Activated naive CD8-positive, alpha-beta T cell treated with anti-CD3 and anti-CD28 coated beads, Interleukin-2, amount 10 ng/mL, durations not matched to agents 7 days and 5 days (primary cell): Measurements from ENCODE around the gene SMG6. TPM values are rescaled to one million over a fixed set of nuclear protein-coding genes. Genes with fewer than 3 reads are reported as not detected.

ENCODE experiments used
- ATAC-seq: fragments of 150-1000 bp; cut with Tn5 transposase; one replicate; pipeline ENCODE4 v1.10.0; 2021; ENCODE audit warnings: low read depth, moderate library complexity
- POLR2A ChIA-PET: fragments of 350-600 bp; sonication (Branson Sonifier 250); formaldehyde crosslinking; loops from one replicate; lab custom pipeline; 2021; ENCODE audit warnings: antibody characterized with exemption; lab: Charles Lee
- DNase-seq: peaks from one replicate; pipeline ENCODE4 v3.0.0; 2021
- H3K27ac Mint-ChIP-seq: one replicate; pipeline ENCODE4 v1.8.0; 2022; ENCODE audit warnings: mild to moderate bottlenecking, mixed read lengths
- H3K27me3 Mint-ChIP-seq: one replicate; pipeline ENCODE4 v1.8.0; 2022; ENCODE audit warnings: mild to moderate bottlenecking, moderate library complexity, mixed read lengths
- H3K36me3 Mint-ChIP-seq: one replicate; pipeline ENCODE4 v1.8.0; 2021; ENCODE audit warnings: mild to moderate bottlenecking, mixed read lengths
- H3K4me1 Mint-ChIP-seq: one replicate; pipeline ENCODE4 v1.8.0; 2021; ENCODE audit warnings: mixed read lengths
- H3K4me3 Mint-ChIP-seq: one replicate; pipeline ENCODE4 v1.8.0; 2022; ENCODE audit warnings: mild to moderate bottlenecking, moderate library complexity, mixed read lengths
- H3K9me3 Mint-ChIP-seq: one replicate; pipeline ENCODE4 v1.8.0; 2021; ENCODE audit warnings: mixed read lengths
- total RNA-seq, 2 experiments: library from RNA; stranded (reverse); gene quantifications; one replicate each; pipeline ENCODE4 v1.2.3, GENCODE V29; 2021

The SMG6 gene
- total RNA-seq, 2 experiments from 2014 or later = 48.5 to 58.3 TPM

- H3K27ac Mint-ChIP-seq = no peak overlapping the region
- no peak overlapping the region for H3K4me3 Mint-ChIP-seq
- peaks cover 51% of the 10 kb centered on the region for H3K4me1 Mint-ChIP-seq
- no peaks in the 10 kb centered on the region for H3K27me3 Mint-ChIP-seq
- POLR2A ChIA-PET = interaction anchor here (1.1 kb wide), 1 partner anchor 16 kb away, joined by 6 read pairs; no protein-coding TSS in a partner anchor
- DNase-seq = no peak
- no peak for ATAC-seq
- H3K9me3 Mint-ChIP-seq = no peaks in the 10 kb centered on the region
- H3K36me3 Mint-ChIP-seq = peaks cover 42% of the 10 kb centered on the region
Observed at GRCh38 chr17:2198927-2199326, 104.7 kb downstream of the SMG6 start.

- POLR2A ChIA-PET = no interaction called here
- peaks cover 48% of the 10 kb centered on the region for H3K4me1 Mint-ChIP-seq
- H3K36me3 Mint-ChIP-seq = peaks cover 47% of the 10 kb centered on the region
- DNase-seq (no peak), ATAC-seq (no peak)
- H3K27me3 Mint-ChIP-seq = no peaks in the 10 kb centered on the region
- H3K27ac Mint-ChIP-seq = no peak overlapping the region
- no peak overlapping the region for H3K4me3 Mint-ChIP-seq
- no peaks in the 10 kb centered on the region for H3K9me3 Mint-ChIP-seq
Observed at GRCh38 chr17:2197271-2197670, 106.3 kb downstream of the SMG6 start.

GRCh38 chr17:2195729-2196128, 107.9 kb downstream of the SMG6 start:
- Mint-ChIP-seq H3K27ac (no peak overlapping the region), H3K4me3 (no peak overlapping the region), H3K36me3 (peaks cover 38% of the 10 kb centered on the region), H3K9me3 (no peaks in the 10 kb centered on the region), H3K4me1 (peaks cover 50% of the 10 kb centered on the region), H3K27me3 (no peaks in the 10 kb centered on the region)
- ATAC-seq (no peak), DNase-seq (no peak)
- POLR2A ChIA-PET = interaction anchor here (1.0 kb wide), 1 partner anchor 109 kb away, joined by 3 read pairs; no protein-coding TSS in a partner anchor

DNA sequence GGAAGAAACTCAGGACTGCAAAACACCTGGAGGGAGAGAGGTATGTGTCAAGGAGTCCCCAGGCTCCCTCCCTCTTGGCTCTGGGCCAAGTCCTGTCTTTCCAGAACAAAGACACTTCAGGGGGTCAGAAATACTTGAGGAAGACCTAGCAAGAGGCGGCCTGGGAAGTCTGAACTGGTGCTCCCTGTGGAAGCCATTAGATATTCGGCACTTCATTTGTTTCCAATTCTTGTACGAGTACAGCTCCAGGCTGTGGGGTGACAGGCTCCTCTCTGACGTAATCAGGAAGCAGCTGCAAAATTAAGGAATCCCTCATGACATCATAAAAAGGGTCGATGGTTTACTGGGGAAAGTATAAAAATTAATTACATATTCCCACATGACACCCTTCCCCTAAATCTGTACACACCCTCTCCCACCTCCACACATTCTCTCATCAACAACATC, 108.7 kb downstream of the SMG6 start:
- POLR2A ChIA-PET = interaction anchor here (1.0 kb wide), 1 partner anchor 108 kb away, joined by 3 read pairs; no protein-coding TSS in a partner anchor
- no peaks in the 10 kb centered on the region for H3K27me3 Mint-ChIP-seq
- H3K27ac Mint-ChIP-seq = peak overlapping the region; percentile 17
- no peak for ATAC-seq
- peaks cover 37% of the 10 kb centered on the region for H3K36me3 Mint-ChIP-seq
- no peak for DNase-seq
- peaks cover 56% of the 10 kb centered on the region for H3K4me1 Mint-ChIP-seq
- no peaks in the 10 kb centered on the region for H3K9me3 Mint-ChIP-seq
- H3K4me3 Mint-ChIP-seq = no peak overlapping the region

DNA sequence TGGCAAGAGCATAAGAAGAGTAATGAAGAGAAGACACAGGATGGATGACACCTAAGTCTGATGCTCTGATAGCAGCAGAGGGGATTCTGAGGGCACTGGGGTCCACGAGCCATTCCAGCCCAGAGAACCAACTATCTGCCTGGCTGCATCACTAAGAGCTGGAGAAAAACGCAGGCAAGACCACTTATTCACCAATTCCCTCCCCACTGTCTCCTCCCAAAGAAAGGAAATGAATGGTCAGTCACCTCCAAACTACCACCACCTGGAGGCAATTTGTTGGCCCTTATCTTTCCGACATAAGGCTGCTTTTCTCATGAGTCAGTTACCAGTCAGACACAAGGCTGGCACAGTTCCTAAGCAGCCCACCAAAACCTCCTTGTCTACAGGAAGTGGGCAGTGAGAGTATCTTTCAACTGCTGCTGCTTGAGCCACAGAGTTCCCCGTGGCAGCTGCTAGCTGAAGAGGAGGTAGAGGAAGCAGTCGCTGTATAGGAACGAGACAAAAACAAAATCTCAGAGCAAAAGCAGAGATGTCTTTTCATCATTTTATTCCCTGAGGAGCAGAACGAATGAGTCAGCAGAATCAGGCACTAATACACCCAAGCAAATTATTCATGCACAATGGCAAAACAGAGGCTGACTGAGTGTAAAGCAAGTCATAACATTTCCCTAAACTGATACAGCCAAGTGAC, 111.1 kb downstream of the SMG6 start:
- Mint-ChIP-seq H3K27me3 (no peaks in the 10 kb centered on the region), H3K36me3 (peaks cover 39% of the 10 kb centered on the region), H3K4me1 (peaks cover 62% of the 10 kb centered on the region), H3K9me3 (no peaks in the 10 kb centered on the region), H3K27ac (peak overlapping the region; percentile 86), H3K4me3 (peak overlapping the region; percentile 76)
- ATAC-seq (peak; percentile 90), DNase-seq (no peak)
- POLR2A ChIA-PET = interaction anchor here (1.3 kb wide), 1 partner anchor 24 kb away, joined by 3 read pairs; no protein-coding TSS in a partner anchor

- Mint-ChIP-seq H3K9me3 (no peaks in the 10 kb centered on the region), H3K36me3 (peaks cover 43% of the 10 kb centered on the region), H3K27ac (no peak overlapping the region), H3K4me1 (peaks cover 60% of the 10 kb centered on the region), H3K27me3 (no peaks in the 10 kb centered on the region), H3K4me3 (peak overlapping the region; percentile 76)
- POLR2A ChIA-PET = interaction anchor here (1.3 kb wide), 1 partner anchor 24 kb away, joined by 3 read pairs; no protein-coding TSS in a partner anchor
- DNase-seq (no peak), ATAC-seq (no peak)
Observed at GRCh38 chr17:2191785-2192184, 111.8 kb downstream of the SMG6 start.

GRCh38 chr17:2191227-2191626, 112.4 kb downstream of the SMG6 start:
- H3K27ac Mint-ChIP-seq = no peak overlapping the region
- H3K27me3 Mint-ChIP-seq = no peaks in the 10 kb centered on the region
- POLR2A ChIA-PET = no interaction called here
- peaks cover 58% of the 10 kb centered on the region for H3K4me1 Mint-ChIP-seq
- no peaks in the 10 kb centered on the region for H3K9me3 Mint-ChIP-seq
- H3K36me3 Mint-ChIP-seq = peaks cover 45% of the 10 kb centered on the region
- H3K4me3 Mint-ChIP-seq = no peak overlapping the region
- ATAC-seq = no peak
- DNase-seq = no peak

DNA sequence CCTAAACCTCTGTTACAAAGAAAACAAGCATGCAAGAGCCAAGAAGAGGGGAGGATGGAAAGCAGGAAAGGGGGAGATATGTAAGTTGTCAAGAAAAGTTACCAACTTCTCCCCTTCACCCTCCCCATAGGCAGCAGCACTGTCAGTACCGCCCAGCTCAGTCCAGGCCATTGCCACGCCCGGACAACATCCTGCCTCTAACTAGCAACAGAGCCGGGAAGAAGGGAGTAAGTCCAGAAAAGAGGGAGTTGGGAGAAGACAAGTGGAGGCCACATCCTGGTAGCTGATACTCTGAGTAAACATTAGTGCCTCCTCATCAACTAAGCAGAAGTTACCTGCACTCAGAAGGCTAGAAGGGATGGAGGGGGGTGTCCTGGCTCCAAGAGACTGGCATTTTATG, 113.6 kb downstream of the SMG6 start:
- ATAC-seq (no peak), DNase-seq (no peak)
- Mint-ChIP-seq H3K9me3 (no peaks in the 10 kb centered on the region), H3K27me3 (no peaks in the 10 kb centered on the region), H3K36me3 (peaks cover 47% of the 10 kb centered on the region), H3K4me1 (peaks cover 54% of the 10 kb centered on the region), H3K27ac (peak overlapping the region; percentile 27), H3K4me3 (no peak overlapping the region)
- POLR2A ChIA-PET = no interaction called here

- POLR2A ChIA-PET = no interaction called here
- no peak for DNase-seq
- Mint-ChIP-seq H3K27ac (no peak overlapping the region), H3K9me3 (no peaks in the 10 kb centered on the region), H3K4me1 (peaks cover 53% of the 10 kb centered on the region), H3K27me3 (no peaks in the 10 kb centered on the region), H3K36me3 (peaks cover 40% of the 10 kb centered on the region), H3K4me3 (no peak overlapping the region)
- no peak for ATAC-seq
Observed at GRCh38 chr17:2188971-2189630, 114.5 kb downstream of the SMG6 start.

DNA sequence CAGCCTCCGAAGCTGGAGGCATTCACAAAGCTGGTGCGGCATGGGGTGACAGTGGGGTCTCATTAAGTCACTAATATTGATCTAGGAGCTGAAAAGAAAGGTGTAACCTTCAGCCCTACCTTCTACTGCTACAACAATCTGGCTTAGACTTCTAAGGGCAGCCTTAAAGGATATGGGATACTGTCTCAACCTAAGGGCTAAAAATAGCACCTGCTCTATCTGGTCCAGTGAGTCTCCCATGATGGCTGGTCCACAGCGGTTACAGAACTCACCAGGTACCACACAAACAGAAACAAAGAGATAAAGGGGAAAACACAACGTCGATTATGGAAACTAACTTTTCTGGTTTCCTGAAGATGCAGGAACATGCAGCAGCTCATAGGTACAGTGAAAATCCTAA, 115.8 kb downstream of the SMG6 start:
- Mint-ChIP-seq H3K27me3 (no peaks in the 10 kb centered on the region), H3K27ac (peak overlapping the region; percentile 13), H3K4me3 (no peak overlapping the region), H3K36me3 (peaks cover 41% of the 10 kb centered on the region), H3K4me1 (peaks cover 49% of the 10 kb centered on the region), H3K9me3 (no peaks in the 10 kb centered on the region)
- ATAC-seq (no peak), DNase-seq (no peak)
- POLR2A ChIA-PET = no interaction called here

- no peak for DNase-seq
- H3K27ac Mint-ChIP-seq = no peak overlapping the region
- no peaks in the 10 kb centered on the region for H3K27me3 Mint-ChIP-seq
- peaks cover 42% of the 10 kb centered on the region for H3K36me3 Mint-ChIP-seq
- H3K4me3 Mint-ChIP-seq = no peak overlapping the region
- no peaks in the 10 kb centered on the region for H3K9me3 Mint-ChIP-seq
- POLR2A ChIA-PET = no interaction called here
- no peak for ATAC-seq
- H3K4me1 Mint-ChIP-seq = peaks cover 42% of the 10 kb centered on the region
Observed at GRCh38 chr17:2186937-2187336, 116.6 kb downstream of the SMG6 start.

DNA sequence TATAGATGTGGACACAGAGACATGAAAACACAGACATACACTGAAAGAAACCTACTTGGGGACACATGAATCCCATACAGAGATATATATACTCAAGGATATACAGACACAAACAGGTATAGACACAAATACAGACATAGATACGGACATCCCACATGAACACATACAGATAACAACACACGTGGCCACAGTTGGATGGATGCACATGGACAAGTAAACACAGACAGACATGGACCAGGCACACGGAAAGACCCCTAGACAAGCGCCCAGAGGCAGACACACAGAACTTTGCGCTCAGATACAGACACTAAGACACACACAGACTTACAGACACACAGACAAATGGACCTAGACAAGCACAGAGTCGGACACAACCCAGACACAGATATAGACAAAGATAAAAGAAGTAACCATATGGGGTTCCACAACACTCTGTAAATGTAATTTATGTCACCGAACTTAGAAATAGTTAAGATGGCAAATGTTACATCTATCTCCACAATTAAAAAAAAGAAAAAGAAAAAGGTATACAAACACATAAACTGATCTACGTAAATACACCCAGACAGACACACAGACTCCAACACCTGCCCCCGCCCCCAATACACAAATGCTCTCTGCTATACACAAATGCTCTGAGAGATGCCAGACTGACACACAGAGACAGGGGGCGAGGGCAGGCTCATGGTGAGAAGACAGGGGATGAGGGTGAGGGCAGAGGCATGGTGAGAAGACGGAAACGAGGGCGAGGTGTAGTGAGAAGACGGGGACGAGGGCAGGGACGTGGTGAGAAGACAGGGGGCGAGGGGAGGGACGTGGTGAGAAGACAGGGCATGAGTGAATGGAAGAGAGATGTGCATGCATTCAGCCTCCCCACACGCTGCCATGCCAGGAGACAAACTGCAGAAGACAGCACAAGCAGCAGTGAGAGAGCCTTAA, 118.3 kb downstream of the SMG6 start:
- Mint-ChIP-seq H3K9me3 (no peaks in the 10 kb centered on the region), H3K4me1 (peaks cover 35% of the 10 kb centered on the region), H3K4me3 (no peak overlapping the region), H3K27me3 (no peaks in the 10 kb centered on the region), H3K27ac (peak overlapping the region; percentile 37), H3K36me3 (peaks cover 44% of the 10 kb centered on the region)
- no peak for DNase-seq
- POLR2A ChIA-PET = interaction anchor here (0.7 kb wide), 1 partner anchor 68 kb away, joined by 5 read pairs; no protein-coding TSS in a partner anchor
- no peak for ATAC-seq

DNA sequence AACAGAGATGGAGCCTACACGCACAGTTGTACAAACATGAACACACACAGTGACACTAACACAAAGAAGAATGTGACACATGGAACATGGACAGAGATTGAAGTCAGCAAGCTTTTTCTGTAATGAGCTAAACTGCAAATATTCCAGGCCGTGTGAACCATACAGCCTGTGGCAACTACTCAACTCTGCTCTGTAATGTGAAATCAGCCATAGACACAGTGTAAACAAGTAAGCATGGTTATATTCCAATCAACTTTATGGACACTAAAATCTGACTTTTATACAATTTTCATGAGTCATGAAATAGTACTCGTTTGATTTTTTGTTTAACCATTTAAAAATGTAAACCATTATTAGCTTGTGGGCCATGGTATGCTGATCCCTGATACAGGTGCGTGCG, 120.2 kb downstream of the SMG6 start:
- DNase-seq (no peak), ATAC-seq (no peak)
- no peak overlapping the region for H3K27ac Mint-ChIP-seq
- H3K27me3 Mint-ChIP-seq = no peaks in the 10 kb centered on the region
- H3K4me3 Mint-ChIP-seq = no peak overlapping the region
- peaks cover 46% of the 10 kb centered on the region for H3K36me3 Mint-ChIP-seq
- no peaks in the 10 kb centered on the region for H3K9me3 Mint-ChIP-seq
- peaks cover 27% of the 10 kb centered on the region for H3K4me1 Mint-ChIP-seq
- POLR2A ChIA-PET = interaction anchor here (0.6 kb wide), 1 partner anchor 209 kb away, joined by 4 read pairs; no protein-coding TSS in a partner anchor
